Tibial nerve (tissue), 3 donors: ENCODE measurements around the gene JMJD1C.

Experiments
- CTCF ChIP-seq, 5 experiments: fragments of 200-600 bp in 3 of 5; fragments of 450-650 bp in 2 of 5; sonication (generic) in 3 of 5; IDR thresholded peaks; one replicate each; pipeline ENCODE4 v1.5.1; 2016 to 2019; ENCODE audit warnings: antibody characterized with exemption in 5 of 5, mild to moderate bottlenecking in 3 of 5, moderate library complexity in 2 of 5
- POLR2A ChIP-seq, 2 donors: fragments of 450-650 bp; IDR thresholded peaks; one replicate each; pipeline ENCODE4 v1.6.1; 2017; ENCODE audit warnings: antibody characterized with exemption in 2 of 2, mild to moderate bottlenecking in 2 of 2, moderate library complexity in 2 of 2

- TF ChIP-seq CTCF (IDR thresholded peaks at IDR 0.05) (no peak), POLR2A (IDR thresholded peaks at IDR 0.05) (no peak)
Observed at GRCh38 chr10:63365976-63366765, 99.6 kb downstream of the JMJD1C start.
